GM18502 (cell line): ENCODE results near the gene CRAMP1.
"Not testable (repeated sequence)": the region's sequence is repeated elsewhere in the genome, so short reads cannot be mapped to it uniquely, and the experiment has no call there.

Experiments
- ATAC-seq: cut with Tn5 transposase; IDR thresholded peaks from one replicate; pipeline ENCODE4 v1.9.1; 2021; ENCODE audit warnings: mild to moderate bottlenecking; ENCODE audit not compliant: unreplicated experiment, poor library complexity

CRAMP1 gene

GRCh38 chr16:1612320-1613111 lies at the start of gene CRAMP1:
TSS of gene CRAMP1 (plus strand) at chr16:1612360. CDS start at chr16:1614640, 2,280 bp downstream.
- no peak for ATAC-seq

GRCh38 chr16:1563786-1564185 lies 48.4 kb upstream of the CRAMP1 start:
- no peak for ATAC-seq

GRCh38 chr16:1564325-1564724 lies 47.8 kb upstream of the CRAMP1 start:
- ATAC-seq: no peak

- ATAC-seq: no peak
These were observed 46.9 kb upstream of the CRAMP1 start for GRCh38 chr16:1565083-1565805.

GRCh38 chr16:1567988-1568387 lies 44.2 kb upstream of the CRAMP1 start:
- no peak for ATAC-seq

- no peak for ATAC-seq
These were observed 41.0 kb upstream of the CRAMP1 start for GRCh38 chr16:1571012-1571671.

GRCh38 chr16:1572673-1573072 lies 39.5 kb upstream of the CRAMP1 start:
- no peak for ATAC-seq

GRCh38 chr16:1573301-1573700 lies 38.9 kb upstream of the CRAMP1 start:
- no peak for ATAC-seq

- no peak for ATAC-seq
These were observed 36.6 kb upstream of the CRAMP1 start for GRCh38 chr16:1575578-1575977.

- no peak for ATAC-seq
These were observed 32.9 kb upstream of the CRAMP1 start for GRCh38 chr16:1579214-1579613.

- no peak for ATAC-seq
These were observed 31.9 kb upstream of the CRAMP1 start for GRCh38 chr16:1580256-1580655.

- no peak for ATAC-seq
These were observed 31.2 kb upstream of the CRAMP1 start for GRCh38 chr16:1580956-1581355.

- no peak for ATAC-seq
These were observed 30.4 kb upstream of the CRAMP1 start for GRCh38 chr16:1581804-1582203.

GRCh38 chr16:1583180-1583579 lies 29.0 kb upstream of the CRAMP1 start:
- no peak for ATAC-seq

- no peak for ATAC-seq
These were observed 27.2 kb upstream of the CRAMP1 start for GRCh38 chr16:1584926-1585484.

GRCh38 chr16:1590366-1590765 lies 21.8 kb upstream of the CRAMP1 start:
- ATAC-seq: no peak

GRCh38 chr16:1590930-1591705 lies 21.0 kb upstream of the CRAMP1 start:
- ATAC-seq: no peak

GRCh38 chr16:1592446-1592845 lies 19.7 kb upstream of the CRAMP1 start:
- no peak for ATAC-seq

GRCh38 chr16:1595511-1595910 lies 16.6 kb upstream of the CRAMP1 start:
- not testable (repeated sequence) for ATAC-seq

- no peak for ATAC-seq
These were observed 15.6 kb upstream of the CRAMP1 start for GRCh38 chr16:1596516-1596915.
